Mesothelial cell of epicardium (in vitro differentiated cells): ENCODE data around the gene SPACA9. TPM values are rescaled to one million over a fixed set of nuclear protein-coding genes. Genes with fewer than 3 reads are reported as not detected.

Experiments
- DNase-seq, 2 experiments: peaks; one replicate each; pipeline ENCODE4 v3.0.0; 2021; ENCODE audit warnings: low spot score in 2 of 2; ENCODE audit not compliant: unreplicated experiment in 2 of 2
- H3K27ac Mint-ChIP-seq: 2 replicates; pipeline ENCODE4 v1.8.0; 2021; ENCODE audit warnings: mixed read lengths
- H3K27me3 Mint-ChIP-seq: 2 replicates; pipeline ENCODE4 v1.8.0; 2021; ENCODE audit warnings: low read depth, mixed read lengths
- H3K36me3 Mint-ChIP-seq: 2 replicates; pipeline ENCODE4 v1.8.0; 2021; ENCODE audit warnings: mixed read lengths
- H3K4me1 Mint-ChIP-seq: 2 replicates; pipeline ENCODE4 v1.8.0; 2021; ENCODE audit warnings: mixed read lengths
- H3K4me3 Mint-ChIP-seq: 2 replicates; pipeline ENCODE4 v1.8.0; 2021; ENCODE audit warnings: mild to moderate bottlenecking, moderate library complexity, mixed read lengths
- H3K9me3 Mint-ChIP-seq: 2 replicates; pipeline ENCODE4 v1.8.0; 2021; ENCODE audit warnings: mixed read lengths
- CTCF ChIP-seq: fragments of 200-600 bp; sonication (generic); IDR thresholded peaks from one replicate; pipeline ENCODE4 v1.5.0; 2021; ENCODE audit warnings: antibody characterized with exemption; ENCODE audit not compliant: unreplicated experiment
- total RNA-seq: library from RNA; stranded (reverse); gene quantifications from 3 replicates; pipeline ENCODE4 v1.2.1, GENCODE V29; 2021

The SPACA9 gene
- total RNA-seq, 1 donor from 2014 or later: 5.7 TPM

- peaks cover 8% of the 10 kb centered on the region for H3K9me3 Mint-ChIP-seq
- no peaks in the 10 kb centered on the region for H3K27me3 Mint-ChIP-seq
- no peak for DNase-seq
- H3K36me3 Mint-ChIP-seq: peaks cover 75% of the 10 kb centered on the region
- no peak for TF ChIP-seq CTCF
- H3K4me3 Mint-ChIP-seq: no peak overlapping the region
- H3K4me1 Mint-ChIP-seq: no peaks in the 10 kb centered on the region
- H3K27ac Mint-ChIP-seq: no peak overlapping the region
These were observed 41.0 kb downstream of the SPACA9 start for GRCh38 chr9:132919614-132920268.

GRCh38 chr9:132923346-132923902 lies 44.7 kb downstream of the SPACA9 start:
- Mint-ChIP-seq H3K36me3 (peaks cover 66% of the 10 kb centered on the region), H3K4me3 (no peak overlapping the region), H3K4me1 (no peaks in the 10 kb centered on the region), H3K27ac (no peak overlapping the region), H3K27me3 (no peaks in the 10 kb centered on the region), H3K9me3 (no peaks in the 10 kb centered on the region)
- no peak for DNase-seq
- no peak for TF ChIP-seq CTCF

- H3K4me3 Mint-ChIP-seq: no peak overlapping the region
- H3K9me3 Mint-ChIP-seq: no peaks in the 10 kb centered on the region
- peaks cover 49% of the 10 kb centered on the region for H3K36me3 Mint-ChIP-seq
- H3K4me1 Mint-ChIP-seq: no peaks in the 10 kb centered on the region
- H3K27ac Mint-ChIP-seq: no peak overlapping the region
- TF ChIP-seq CTCF: no peak
- no peaks in the 10 kb centered on the region for H3K27me3 Mint-ChIP-seq
- DNase-seq: no peak
These were observed 49.0 kb downstream of the SPACA9 start for GRCh38 chr9:132927704-132928103.

- no peak for DNase-seq
- Mint-ChIP-seq H3K4me1 (no peaks in the 10 kb centered on the region), H3K36me3 (peaks cover 29% of the 10 kb centered on the region), H3K9me3 (no peaks in the 10 kb centered on the region), H3K27ac (no peak overlapping the region), H3K4me3 (no peak overlapping the region), H3K27me3 (no peaks in the 10 kb centered on the region)
- TF ChIP-seq CTCF: no peak
These were observed 52.6 kb downstream of the SPACA9 start for GRCh38 chr9:132931178-132931735.

- Mint-ChIP-seq H3K4me1 (no peaks in the 10 kb centered on the region), H3K27ac (no peak overlapping the region), H3K4me3 (no peak overlapping the region), H3K9me3 (no peaks in the 10 kb centered on the region), H3K36me3 (peaks cover 18% of the 10 kb centered on the region), H3K27me3 (no peaks in the 10 kb centered on the region)
- TF ChIP-seq CTCF: no peak
- DNase-seq: no peak
These were observed 56.3 kb downstream of the SPACA9 start for GRCh38 chr9:132935026-132935425.
